ENCODE data around the gene USE1. TPM values are rescaled to one million over a fixed set of nuclear protein-coding genes. Genes with fewer than 3 reads are reported as not detected.

The USE1 gene
- total and polyA plus RNA-seq, 9 of the 15 experiments (the other 6 are each of a cell fraction or from before 2014, with no cell fraction given): 17.3 to 52.4 (median 34.0) TPM

- ATAC-seq: peak; percentile 15; the same call in 2 of the 3 replicates
- no peaks in the 10 kb centered on the region for H3K36me3 ChIP-seq (ENCODE audit: control insufficient read depth, insufficient read depth, low read length)
- H2AFZ ChIP-seq (ENCODE audit: low read depth, low read length): peak overlapping the region; percentile 69
- no peaks in the 10 kb centered on the region for H3K9me1 ChIP-seq (ENCODE audit: control insufficient read depth, insufficient read depth, low read length)
- no peaks in the 10 kb centered on the region for H3K9me3 ChIP-seq (replicated peaks; ENCODE audit: control insufficient read depth, insufficient read depth, low read depth, low read length)
- peak; percentile 61 for FAIRE-seq
- H3K27ac ChIP-seq (ENCODE audit: extremely low read depth, low read depth, low read length): peak overlapping the region; percentile 53
- in situ Hi-C loops (cut with MboI) (no loop called here), intact Hi-C loops (cut with micrococcal nuclease) (loop anchor here (5.0 kb wide), 1 partner anchor 41 kb away; no protein-coding TSS in a partner anchor)
- H3K4me1 ChIP-seq (replicated peaks in 1 of 2; ENCODE audit: control insufficient read depth in 2 of 2, insufficient read depth in 2 of 2, low read length in 2 of 2): peaks cover 39 to 72% of the 10 kb centered on the region in 2 experiments
- H3K9ac ChIP-seq (ENCODE audit: insufficient read depth in 1 of 2, low read depth in 2 of 2, low read length in 2 of 2): peak overlapping the region; percentile 76 to 88
- 48% methylated on average over 17 of the region's 21 CpGs for WGBS (ENCODE audit: insufficient coverage, low coverage, missing lambda C conversion rate)
- no peaks in the 10 kb centered on the region for H3K27me3 ChIP-seq (ENCODE audit: control insufficient read depth in 2 of 2, insufficient read depth in 2 of 2, low read length in 2 of 2)
- H3K4me2 ChIP-seq (ENCODE audit: insufficient read depth, low read length): peak overlapping the region; percentile 20; the same call in 1 of the 2 replicates
- BruUV-seq (replicated peaks): no TSS peak
- peaks cover 23% of the 10 kb centered on the region for H3K79me2 ChIP-seq (ENCODE audit: control insufficient read depth, insufficient read depth, low read length)
- ChIA-PET CTCF (ENCODE audit: low intra/inter-chr PET ratio) (no interaction called here), POLR2A (interaction anchor here (0.5 to 1.4 kb wide), 8 partner anchors 11 to 655 kb away, joined by 3 to 6 read pairs (median 3); partner anchors contain the start of gene USE1)
- H3K4me3 ChIP-seq: no peak overlapping the region
- H4K20me1 ChIP-seq (replicated peaks; ENCODE audit: control insufficient read depth, insufficient read depth, low read length): peaks cover 4% of the 10 kb centered on the region; the same call in 1 of the 2 replicates
- peak in 3 of 4 experiments; percentile 43 to 83 (median 81) for DNase-seq (ENCODE audit: extremely low read depth in 1 of 4, low spot score in 3 of 4)
- TF ChIP-seq, protein P1, sequence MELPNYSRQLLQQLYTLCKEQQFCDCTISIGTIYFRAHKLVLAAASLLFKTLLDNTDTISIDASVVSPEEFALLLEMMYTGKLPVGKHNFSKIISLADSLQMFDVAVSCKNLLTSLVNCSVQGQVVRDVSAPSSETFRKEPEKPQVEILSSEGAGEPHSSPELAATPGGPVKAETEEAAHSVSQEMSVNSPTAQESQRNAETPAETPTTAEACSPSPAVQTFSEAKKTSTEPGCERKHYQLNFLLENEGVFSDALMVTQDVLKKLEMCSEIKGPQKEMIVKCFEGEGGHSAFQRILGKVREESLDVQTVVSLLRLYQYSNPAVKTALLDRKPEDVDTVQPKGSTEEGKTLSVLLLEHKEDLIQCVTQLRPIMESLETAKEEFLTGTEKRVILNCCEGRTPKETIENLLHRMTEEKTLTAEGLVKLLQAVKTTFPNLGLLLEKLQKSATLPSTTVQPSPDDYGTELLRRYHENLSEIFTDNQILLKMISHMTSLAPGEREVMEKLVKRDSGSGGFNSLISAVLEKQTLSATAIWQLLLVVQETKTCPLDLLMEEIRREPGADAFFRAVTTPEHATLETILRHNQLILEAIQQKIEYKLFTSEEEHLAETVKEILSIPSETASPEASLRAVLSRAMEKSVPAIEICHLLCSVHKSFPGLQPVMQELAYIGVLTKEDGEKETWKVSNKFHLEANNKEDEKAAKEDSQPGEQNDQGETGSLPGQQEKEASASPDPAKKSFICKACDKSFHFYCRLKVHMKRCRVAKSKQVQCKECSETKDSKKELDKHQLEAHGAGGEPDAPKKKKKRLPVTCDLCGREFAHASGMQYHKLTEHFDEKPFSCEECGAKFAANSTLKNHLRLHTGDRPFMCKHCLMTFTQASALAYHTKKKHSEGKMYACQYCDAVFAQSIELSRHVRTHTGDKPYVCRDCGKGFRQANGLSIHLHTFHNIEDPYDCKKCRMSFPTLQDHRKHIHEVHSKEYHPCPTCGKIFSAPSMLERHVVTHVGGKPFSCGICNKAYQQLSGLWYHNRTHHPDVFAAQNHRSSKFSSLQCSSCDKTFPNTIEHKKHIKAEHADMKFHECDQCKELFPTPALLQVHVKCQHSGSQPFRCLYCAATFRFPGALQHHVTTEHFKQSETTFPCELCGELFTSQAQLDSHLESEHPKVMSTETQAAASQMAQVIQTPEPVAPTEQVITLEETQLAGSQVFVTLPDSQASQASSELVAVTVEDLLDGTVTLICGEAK (IDR thresholded peaks at IDR 0.05): no peak
- TF ChIP-seq, protein P1 (CRISPR knock-in tag; IDR thresholded peaks at IDR 0.05): no peak
- TF ChIP-seq CBX2 (IDR thresholded peaks at IDR 0.05; ENCODE audit: insufficient read depth, low read length, poor library complexity, severe bottlenecking) (no peak), DPF2 (IDR thresholded peaks at IDR 0.05) (no peak), MTA1 (IDR thresholded peaks at IDR 0.05; ENCODE audit: borderline replicate concordance) (no peak), ARID1B (IDR thresholded peaks at IDR 0.05) (0 out of 2 replicates have a peak, but pooled peaks have one; percentile 13), RBFOX2 (IDR thresholded peaks at IDR 0.05; ENCODE audit: low read depth, low read length) (peak; percentile 46; the same call in 1 of the 2 replicates), ZNF830 (CRISPR knock-in tag; IDR thresholded peaks at IDR 0.05) (no peak), ZNF143 (CRISPR knock-in tag; IDR thresholded peaks at IDR 0.05) (no peak), ZBTB5 (IDR thresholded peaks at IDR 0.05) (no peak), NR2F6 (CRISPR knock-in tag; IDR thresholded peaks at IDR 0.05) (no peak)
Observed at GRCh38 chr19:17248011-17248776, 33.0 kb downstream of the USE1 start.

Data from K562 (cell line).